Kidney (tissue), 14 donors: Measurements from ENCODE around the gene ASGR2. TPM values are rescaled to one million over a fixed set of nuclear protein-coding genes. Genes with fewer than 3 reads are reported as not detected.
"Not testable (repeated sequence)": the region's sequence is repeated elsewhere in the genome, so short reads cannot be mapped to it uniquely, and the experiment has no call there.

Experiments used
- DNase-seq, 5 donors: peaks; one replicate each; pipeline ENCODE4 v3.0.0-alpha.2; 2013 to 2020
- FAIRE-seq: peaks from 2 replicates; lab custom pipeline; 2012; peaks lifted over from hg19 to GRCh38; lab: Jason Lieb, UNC
- H3K27ac ChIP-seq, 2 donors: one replicate each; pipeline ENCODE4 v1.7.0; 2013; ENCODE audit warnings: low read depth in 2 of 2, low read length in 2 of 2, inconsistent platforms in 1 of 2
- H3K27me3 ChIP-seq: one replicate; pipeline ENCODE4 v1.7.1; 2013; ENCODE audit warnings: low read length, inconsistent platforms; ENCODE audit not compliant: control insufficient read depth, insufficient read depth
- H3K36me3 ChIP-seq, 3 donors: one replicate each; pipeline versions ENCODE4 v1.7.0 to v1.7.1; 2013; ENCODE audit warnings: low read length in 3 of 3, control low read depth in 1 of 3, inconsistent platforms in 1 of 3; ENCODE audit not compliant: insufficient read depth in 3 of 3, control insufficient read depth in 2 of 3
- H3K4me1 ChIP-seq, 3 donors: one replicate each; pipeline versions ENCODE4 v1.7.0 to v1.7.1; 2013; ENCODE audit warnings: low read length in 3 of 3, inconsistent platforms in 1 of 3, low read depth in 1 of 3; ENCODE audit not compliant: control insufficient read depth in 2 of 3, insufficient read depth in 2 of 3
- H3K4me3 ChIP-seq, 3 donors: one replicate each; pipeline versions ENCODE4 v1.7.0 to v1.8.1; 2013; ENCODE audit warnings: low read length in 3 of 3, control low read depth in 1 of 3, inconsistent platforms in 1 of 3
- H3K9ac ChIP-seq, 3 donors: one replicate each; pipeline versions ENCODE4 v1.7.0 to v1.7.1; 2013; ENCODE audit warnings: low read length in 3 of 3, control low read depth in 1 of 3, inconsistent platforms in 1 of 3
- H3K9me3 ChIP-seq, 3 donors: one replicate each; pipeline versions ENCODE4 v1.7.0 to v1.7.1; 2013; ENCODE audit warnings: low read length in 3 of 3, control low read depth in 1 of 3, inconsistent platforms in 1 of 3; ENCODE audit not compliant: control insufficient read depth in 2 of 3, insufficient read depth in 1 of 3
- intact Hi-C: fragments of 100-400 bp; cut with DNase I; formaldehyde crosslinking; loops from one replicate; pipeline ENCODE4 v1.11.1; 2022
- polyA plus RNA-seq: library from polyadenylated mRNA; stranded (reverse); fragments of 350-450 nt; fragmentation: Illumina TruSeq; extraction: RNeasy Lipid Tissue Mini Kit (QIAGEN cat#74804); gene quantifications from one replicate; pipeline ENCODE4 v1.2.3, GENCODE V29; 2014; ENCODE audit warnings: low read depth, low replicate concordance; ENCODE audit not compliant: insufficient read depth
- total RNA-seq: library from RNA; stranded (reverse); fragmentation: NEBNext Ultra II Directional; extraction: Animal tissue kit (Norgen Biotek cat#: 25700); gene quantifications from one replicate; pipeline ENCODE4 v1.2.1, GENCODE V29; 2021
- TF ChIP-seq, protein P1 (sequence below): IDR thresholded peaks from 3 replicates; pipeline ENCODE4 v1.5.1; 2012; ENCODE audit warnings: mild to moderate bottlenecking, moderate library complexity, borderline replicate concordance; ENCODE audit not compliant: insufficient read depth; ENCODE audit errors: extremely low read depth
- donor health status: control.
- donor health status: control.
- donor health status: control.
- donor health status: control.
- donor health status: control.
- donor health status: DM: yes; HTN: yes; CAD: no.
- donor health status: Normal renal cell carcinoma (clear cell type).

Gene ASGR2
- total and polyA plus RNA-seq, 2 donors from 2014 or later, result 1.2 to 1.4 TPM

GRCh38 chr17:7124923-7125322 lies 10.3 kb upstream of the ASGR2 start:
- H3K4me1 ChIP-seq, result no peaks in the 10 kb centered on the region
- H3K9ac ChIP-seq, result no peak overlapping the region
- DNase-seq (peak in 1 of 5 donors; percentile 3), FAIRE-seq (no peak)
- TF ChIP-seq, protein P1, sequence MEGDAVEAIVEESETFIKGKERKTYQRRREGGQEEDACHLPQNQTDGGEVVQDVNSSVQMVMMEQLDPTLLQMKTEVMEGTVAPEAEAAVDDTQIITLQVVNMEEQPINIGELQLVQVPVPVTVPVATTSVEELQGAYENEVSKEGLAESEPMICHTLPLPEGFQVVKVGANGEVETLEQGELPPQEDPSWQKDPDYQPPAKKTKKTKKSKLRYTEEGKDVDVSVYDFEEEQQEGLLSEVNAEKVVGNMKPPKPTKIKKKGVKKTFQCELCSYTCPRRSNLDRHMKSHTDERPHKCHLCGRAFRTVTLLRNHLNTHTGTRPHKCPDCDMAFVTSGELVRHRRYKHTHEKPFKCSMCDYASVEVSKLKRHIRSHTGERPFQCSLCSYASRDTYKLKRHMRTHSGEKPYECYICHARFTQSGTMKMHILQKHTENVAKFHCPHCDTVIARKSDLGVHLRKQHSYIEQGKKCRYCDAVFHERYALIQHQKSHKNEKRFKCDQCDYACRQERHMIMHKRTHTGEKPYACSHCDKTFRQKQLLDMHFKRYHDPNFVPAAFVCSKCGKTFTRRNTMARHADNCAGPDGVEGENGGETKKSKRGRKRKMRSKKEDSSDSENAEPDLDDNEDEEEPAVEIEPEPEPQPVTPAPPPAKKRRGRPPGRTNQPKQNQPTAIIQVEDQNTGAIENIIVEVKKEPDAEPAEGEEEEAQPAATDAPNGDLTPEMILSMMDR, result no peak
- H3K4me3 ChIP-seq, result no peak overlapping the region
- H3K27ac ChIP-seq, result no peak overlapping the region
- intact Hi-C loops, result no loop called here
- H3K36me3 ChIP-seq, result no peaks in the 10 kb centered on the region
- H3K9me3 ChIP-seq, result no peaks in the 10 kb centered on the region
- no peaks in the 10 kb centered on the region for H3K27me3 ChIP-seq

GRCh38 chr17:7123844-7124243 lies 9.2 kb upstream of the ASGR2 start:
- DNase-seq, result no peak
- H3K4me3 ChIP-seq, result no peak overlapping the region
- no peak for FAIRE-seq
- H3K9me3 ChIP-seq, result no peaks in the 10 kb centered on the region
- TF ChIP-seq, protein P1, result no peak
- H3K27me3 ChIP-seq, result no peaks in the 10 kb centered on the region
- no peak overlapping the region for H3K9ac ChIP-seq
- H3K36me3 ChIP-seq, result no peaks in the 10 kb centered on the region
- intact Hi-C loops, result no loop called here
- no peak overlapping the region for H3K27ac ChIP-seq
- H3K4me1 ChIP-seq, result no peaks in the 10 kb centered on the region

- Histone ChIP-seq H3K27me3 (no peaks in the 10 kb centered on the region), H3K4me3 (no peak overlapping the region), H3K9ac (no peak overlapping the region), H3K36me3 (no peaks in the 10 kb centered on the region), H3K4me1 (no peaks in the 10 kb centered on the region), H3K9me3 (no peaks in the 10 kb centered on the region), H3K27ac (no peak overlapping the region)
- TF ChIP-seq, protein P1, result no peak
- FAIRE-seq, result no peak
- DNase-seq, result no peak
- intact Hi-C loops, result no loop called here
Measured at GRCh38 chr17:7122381-7122780, 7.8 kb upstream of the ASGR2 start.

DNA sequence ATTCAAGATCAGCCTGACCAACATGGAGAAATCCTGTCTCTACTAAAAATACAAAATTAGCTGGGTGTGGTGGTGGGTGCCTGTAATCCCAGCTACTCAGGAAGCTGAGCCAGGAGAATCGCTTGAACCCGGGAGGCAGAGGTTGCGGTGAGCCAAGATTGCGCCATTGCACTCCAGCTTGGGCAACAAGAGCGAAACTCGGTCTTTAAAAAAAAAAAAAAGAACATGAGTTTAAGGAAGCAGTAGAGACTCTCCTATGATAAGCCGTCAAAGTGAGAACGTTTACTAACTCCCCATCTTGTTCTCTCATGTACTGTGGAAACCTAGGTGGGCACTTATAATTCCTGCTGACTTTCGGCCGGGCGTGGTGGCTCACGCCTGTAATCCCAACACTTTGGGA lies 6.0 kb upstream of the ASGR2 start:
- H3K27ac ChIP-seq, H3K27me3 ChIP-seq, H3K4me3 ChIP-seq, FAIRE-seq, H3K4me1 ChIP-seq, intact Hi-C loops, H3K36me3 ChIP-seq, H3K9me3 ChIP-seq, H3K9ac ChIP-seq: not testable (repeated sequence)
- peak in 1 of 5 donors; percentile 10 for DNase-seq
